Stimulated activated CD4-positive, alpha-beta T cell treated with anti-CD3 and anti-CD28 coated beads, Interleukin-4, amount 100 ng/mL, for 24 hours (primary cell): ENCODE measurements around the gene SFRP2.
A peak's percentile ranks its signal among the peaks of the same experiment; 100 is the strongest.

ENCODE experiments used
- DNase-seq: peaks from one replicate; pipeline ENCODE4 v3.0.0-alpha.2; 2020

The SFRP2 gene

GRCh38 chr4:153765894-153766293, 23.0 kb downstream of the SFRP2 start:
- no peak for DNase-seq

DNA sequence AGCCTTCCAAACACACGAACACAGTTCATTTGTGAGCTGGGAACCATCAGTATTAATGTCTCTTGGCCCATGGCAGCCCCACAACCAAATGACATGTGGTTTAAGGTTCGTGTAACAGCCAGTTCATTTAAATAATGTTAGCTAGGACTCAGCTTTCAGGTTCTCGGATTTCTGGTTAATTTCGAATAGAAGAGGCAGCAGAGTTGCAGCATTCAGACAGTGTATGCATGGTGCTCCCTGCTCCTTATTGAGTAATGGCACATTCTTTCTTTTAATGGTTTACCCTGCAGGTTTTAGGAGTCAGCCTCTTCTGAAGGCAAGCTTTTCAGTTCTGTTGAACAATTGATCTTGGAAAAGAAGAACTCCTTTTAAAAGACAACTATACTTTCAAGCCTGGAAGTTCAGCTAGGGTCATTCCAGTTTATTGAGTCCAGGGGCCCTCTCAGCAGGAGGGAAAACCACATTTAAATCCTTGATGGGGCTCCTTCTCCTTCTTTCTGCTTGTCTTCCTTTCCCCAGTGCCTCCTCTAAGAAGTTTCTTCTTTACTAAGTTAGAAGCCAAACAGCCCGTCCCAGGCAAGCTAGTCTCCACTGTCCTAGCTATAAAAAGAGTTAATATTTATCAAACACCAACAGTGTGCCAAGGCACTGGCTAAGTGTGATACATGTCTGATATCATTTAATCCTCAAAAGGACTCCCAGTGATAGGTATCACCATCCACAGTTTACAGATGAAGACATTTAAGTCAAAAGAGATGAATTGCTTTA, 24.1 kb downstream of the SFRP2 start:
- no peak for DNase-seq

GRCh38 chr4:153763404-153763803, 25.5 kb downstream of the SFRP2 start:
- DNase-seq, result no peak

DNA sequence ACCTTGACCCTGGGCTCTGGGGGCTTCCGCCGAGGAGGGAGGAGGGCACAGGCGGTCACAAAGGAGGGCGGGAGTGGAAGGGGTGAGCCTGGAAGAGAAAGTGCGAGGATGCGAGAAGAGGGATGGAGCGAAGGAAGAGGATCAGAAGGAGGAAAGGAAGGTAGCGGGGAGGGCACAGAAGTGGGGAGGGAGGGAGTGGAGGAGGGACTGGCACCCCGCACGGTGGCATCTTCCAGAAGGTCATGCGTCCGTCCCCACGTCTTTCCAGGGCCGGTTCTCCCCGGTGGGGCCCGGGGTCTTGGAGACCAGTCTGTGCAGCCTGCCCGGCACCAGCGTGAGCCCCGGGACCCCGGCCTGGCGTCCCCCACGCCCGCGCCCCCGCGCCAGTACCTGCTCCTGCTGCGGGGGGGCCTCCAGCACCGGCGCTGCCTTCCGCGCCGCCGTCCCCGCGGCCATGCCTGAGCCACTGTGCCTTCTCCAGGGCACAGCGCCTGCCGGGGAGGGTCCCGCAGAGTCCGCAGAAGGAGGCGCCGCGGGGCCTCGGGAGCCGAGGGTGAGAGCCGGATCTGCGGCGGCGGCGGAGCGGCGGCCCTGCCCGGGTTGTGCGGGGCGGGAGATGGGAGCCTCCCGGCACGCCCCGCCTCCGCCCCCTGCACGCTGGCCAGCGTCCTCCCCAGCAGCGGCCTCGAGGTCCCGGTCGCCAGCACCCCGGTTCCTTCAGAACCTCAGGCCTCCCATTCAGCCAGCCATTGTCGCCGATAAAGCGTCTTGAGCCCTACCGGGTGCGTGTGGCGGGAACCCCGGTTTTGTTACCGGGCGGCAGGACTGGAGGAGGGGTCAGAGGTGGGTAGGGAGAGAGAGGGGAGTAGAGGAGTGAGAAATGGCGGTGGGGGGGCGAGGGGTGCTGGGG, 29.2 kb downstream of the SFRP2 start, which contains the start of gene RNF175:
RNF175 (minus strand) TSS at position 618 of the 910 bp plus-strand sequence; CDS start at position 456, 162 bp downstream.
- no peak for DNase-seq

- no peak for DNase-seq
Observed at GRCh38 chr4:153758688-153759406, 30.0 kb downstream of the SFRP2 start.

DNA sequence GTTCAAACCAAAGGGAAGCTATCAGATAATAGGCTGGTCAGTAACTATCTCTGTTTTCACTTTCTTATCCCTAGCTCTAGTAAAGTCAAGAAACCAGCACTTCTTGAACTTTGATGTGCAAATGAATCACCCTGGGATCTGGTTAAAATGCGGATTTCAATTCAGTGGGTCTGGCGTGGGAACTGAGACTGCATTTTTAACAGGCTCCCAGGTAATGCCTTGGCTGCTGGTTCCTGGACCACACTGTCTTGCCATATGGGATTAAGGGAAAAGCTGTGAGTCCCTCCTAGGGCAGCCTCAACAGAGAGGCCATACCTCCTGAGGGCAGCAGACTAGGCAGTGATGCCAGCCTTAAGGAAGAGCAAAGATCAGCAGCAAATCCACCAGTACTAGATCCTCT, 30.7 kb downstream of the SFRP2 start:
- no peak for DNase-seq

DNA sequence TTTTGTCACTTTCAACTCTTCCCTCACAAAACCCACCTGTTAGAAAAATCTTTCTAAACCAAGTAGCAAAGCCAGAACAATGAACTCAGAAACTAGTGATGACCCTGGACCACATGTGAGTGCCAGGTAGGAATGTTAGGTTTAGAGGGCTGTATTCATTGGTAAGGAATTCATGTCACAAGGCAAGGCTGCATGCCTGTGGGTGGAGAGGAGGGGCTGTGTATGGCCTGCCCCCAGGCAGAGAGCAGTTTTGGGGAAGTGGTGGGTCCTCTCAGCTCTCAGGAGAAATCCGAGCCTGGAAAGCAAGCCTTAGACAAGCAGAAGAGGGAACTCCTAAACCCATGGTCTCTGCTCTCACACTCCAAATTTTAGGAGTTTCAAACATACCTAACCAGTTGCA, 31.5 kb downstream of the SFRP2 start:
- no peak for DNase-seq

DNA sequence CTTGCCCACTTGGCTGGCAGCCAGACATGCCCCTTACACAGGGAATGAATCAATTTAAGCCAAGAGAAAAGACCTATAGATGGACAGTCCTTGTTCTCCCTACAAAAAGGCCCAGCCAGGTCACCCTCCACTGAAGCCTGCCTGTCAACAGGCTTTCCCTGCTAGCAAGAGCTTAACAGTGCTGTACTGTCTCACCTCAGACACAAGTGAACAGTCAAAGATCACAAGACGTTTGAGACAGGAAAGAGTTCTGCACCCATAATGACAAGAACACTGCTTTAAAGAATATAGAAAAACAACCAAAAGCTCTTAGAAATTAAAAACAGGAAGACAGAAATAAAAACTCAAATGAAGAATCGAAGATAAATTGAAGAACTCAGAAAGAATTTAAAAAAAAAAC, 33.7 kb downstream of the SFRP2 start:
- no peak for DNase-seq

- DNase-seq, result peak; percentile 78
Observed at GRCh38 chr4:153750197-153750817, 38.6 kb downstream of the SFRP2 start.

DNA sequence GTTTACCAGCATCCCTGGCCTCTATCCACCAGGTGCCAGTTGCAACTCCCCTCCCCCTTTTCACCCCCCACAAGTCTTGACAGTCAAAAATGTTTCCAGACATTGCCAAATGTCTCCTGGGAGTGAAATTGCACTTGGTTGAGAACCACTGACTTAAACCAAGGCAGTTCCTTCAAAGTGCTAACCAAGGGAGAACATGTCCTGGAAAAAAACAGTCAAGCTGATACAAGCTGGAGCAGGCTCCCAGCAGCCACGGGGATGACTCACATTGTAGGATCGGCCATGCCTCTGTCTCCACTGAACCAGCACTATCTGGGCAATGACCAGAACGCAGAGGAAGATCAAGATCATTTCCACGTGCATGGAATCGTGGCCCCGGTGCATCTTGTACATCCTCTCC, 40.5 kb downstream of the SFRP2 start:
- DNase-seq, result no peak

DNA sequence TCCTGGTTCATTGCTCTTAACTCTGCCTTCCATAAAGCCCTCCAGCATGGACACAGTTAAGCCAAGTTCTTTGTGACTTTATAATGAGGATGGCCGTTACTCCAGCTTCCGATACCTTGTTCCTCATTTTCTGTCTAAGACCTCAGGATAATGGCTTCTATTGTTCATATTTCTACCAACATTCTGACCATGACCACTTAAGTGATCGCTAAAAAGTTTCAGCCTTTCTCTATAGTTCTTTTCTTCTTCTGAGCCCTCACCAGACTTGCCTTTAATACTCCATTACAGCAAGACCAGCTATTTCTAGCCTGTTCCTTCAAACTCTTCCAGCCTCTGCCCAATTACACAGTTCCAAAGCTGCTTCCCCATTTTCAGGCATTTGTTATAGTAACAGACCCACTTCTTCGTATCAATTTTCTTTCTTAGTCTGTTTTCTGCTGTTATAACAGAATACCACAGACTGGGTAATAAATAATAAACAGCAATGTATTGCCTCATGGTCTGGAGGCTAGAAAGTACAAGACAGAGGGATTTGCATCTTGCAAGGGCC, 41.4 kb downstream of the SFRP2 start:
- no peak for DNase-seq

DNA sequence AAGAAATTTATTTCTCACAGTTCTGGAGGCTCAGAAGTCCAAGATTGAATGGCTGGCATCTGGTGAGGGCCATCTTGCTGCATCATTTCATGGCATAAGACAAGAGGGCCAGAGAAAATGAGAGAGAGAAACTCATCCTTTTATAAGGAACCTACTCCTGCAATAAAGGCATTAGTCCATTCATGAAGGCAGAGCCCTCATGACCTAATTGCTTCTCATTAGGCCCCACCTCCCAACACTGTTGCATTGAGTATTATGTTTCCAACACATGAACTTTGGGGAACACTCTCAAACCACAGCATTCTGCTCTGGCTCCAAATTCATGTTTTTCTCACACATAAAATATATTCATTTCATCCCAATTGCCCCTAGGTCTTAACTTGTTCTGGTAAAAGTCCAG, 43.2 kb downstream of the SFRP2 start:
- no peak for DNase-seq

- DNase-seq, result no peak
Observed at GRCh38 chr4:153741541-153741940, 47.3 kb downstream of the SFRP2 start.

- no peak for DNase-seq
Observed at GRCh38 chr4:153735906-153736461, 52.9 kb downstream of the SFRP2 start.

DNA sequence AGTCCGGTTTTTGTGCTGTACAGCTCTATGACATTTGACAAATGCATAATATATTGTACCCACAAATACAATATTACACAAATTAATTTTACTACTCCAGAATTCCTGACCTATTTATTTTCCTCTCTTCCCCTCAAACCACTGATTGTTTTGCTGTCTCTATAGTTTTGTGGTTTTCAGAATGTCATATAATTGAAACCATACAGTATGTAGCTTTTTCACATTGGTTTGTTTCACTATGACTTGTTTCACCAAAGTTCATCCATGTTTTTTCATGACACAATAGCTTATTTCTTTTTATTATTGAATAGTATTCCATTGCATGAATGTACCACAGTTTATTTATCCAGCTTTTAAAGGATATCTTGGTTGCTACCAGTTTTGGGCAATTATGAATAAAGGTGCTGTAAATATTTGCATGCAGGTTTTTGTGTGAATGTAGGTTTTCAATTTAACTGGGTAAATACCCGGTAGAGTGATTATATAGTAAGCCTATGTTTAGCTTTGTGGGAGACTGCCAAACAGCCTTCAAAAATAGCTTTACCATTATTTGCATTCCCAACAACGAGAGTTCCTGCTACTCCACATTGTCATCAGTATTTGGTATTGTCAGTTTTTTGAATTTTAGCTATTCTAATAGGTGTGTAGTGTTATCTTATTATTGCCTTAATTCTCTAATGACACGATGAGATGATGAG, 55.0 kb downstream of the SFRP2 start:
- no peak for DNase-seq

DNA sequence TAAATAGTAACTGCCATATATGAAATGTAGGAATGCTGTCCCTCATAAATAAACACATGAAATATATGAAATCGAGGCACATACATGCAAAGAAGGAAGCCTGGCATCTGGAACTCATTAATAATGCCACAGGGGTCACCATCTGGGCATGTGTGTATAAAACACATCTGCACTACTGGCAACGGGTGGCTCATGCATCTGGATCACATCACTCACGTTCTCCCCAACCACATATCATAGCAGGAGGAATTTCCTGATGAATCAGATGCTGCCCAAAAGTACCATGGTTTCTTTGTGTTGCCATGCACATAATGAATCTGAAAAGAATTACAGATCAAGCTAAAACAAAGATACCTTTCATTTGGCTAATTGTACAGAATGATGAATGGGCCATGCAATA, 57.6 kb downstream of the SFRP2 start:
- DNase-seq, result no peak
